ENCODE data around the gene LTB4R2. TPM values are rescaled to one million over a fixed set of nuclear protein-coding genes. Genes with fewer than 3 reads are reported as not detected.

LTB4R2 gene
- total RNA-seq, 4 donors from 2014 or later, result 7.7 to 37.2 (median 12.2) TPM

DNA sequence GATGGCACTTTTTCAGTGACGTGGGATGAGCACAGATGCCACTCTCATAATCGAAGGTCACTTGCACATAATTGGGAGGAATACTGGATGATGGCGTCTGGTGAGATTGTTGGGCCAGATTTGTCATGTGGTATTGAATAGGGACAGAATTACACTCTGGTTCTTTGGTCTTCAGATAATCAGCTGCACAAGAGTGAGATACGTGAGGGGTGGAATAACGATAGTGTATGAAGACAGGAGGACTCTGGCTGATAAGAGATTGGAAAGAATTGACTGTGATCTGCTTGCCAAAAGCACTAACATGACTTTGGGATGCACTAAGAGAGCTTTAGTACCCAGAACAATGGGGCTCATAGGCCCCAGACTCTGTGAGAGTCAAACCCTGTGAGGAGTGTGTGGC lies 31.5 kb upstream of the LTB4R2 start:
- Histone ChIP-seq H3K4me3 (no peak overlapping the region), H3K27ac (peak overlapping the region in 1 of 4 donors; percentile 55), H3K9me3 (no peaks in the 10 kb centered on the region), H3K36me3 (no peaks in the 10 kb centered on the region), H3K4me1 (peaks cover 0 to 4% (median 0%) of the 10 kb centered on the region in 4 donors), H3K27me3 (no peaks in the 10 kb centered on the region)
- TF ChIP-seq, protein P1, sequence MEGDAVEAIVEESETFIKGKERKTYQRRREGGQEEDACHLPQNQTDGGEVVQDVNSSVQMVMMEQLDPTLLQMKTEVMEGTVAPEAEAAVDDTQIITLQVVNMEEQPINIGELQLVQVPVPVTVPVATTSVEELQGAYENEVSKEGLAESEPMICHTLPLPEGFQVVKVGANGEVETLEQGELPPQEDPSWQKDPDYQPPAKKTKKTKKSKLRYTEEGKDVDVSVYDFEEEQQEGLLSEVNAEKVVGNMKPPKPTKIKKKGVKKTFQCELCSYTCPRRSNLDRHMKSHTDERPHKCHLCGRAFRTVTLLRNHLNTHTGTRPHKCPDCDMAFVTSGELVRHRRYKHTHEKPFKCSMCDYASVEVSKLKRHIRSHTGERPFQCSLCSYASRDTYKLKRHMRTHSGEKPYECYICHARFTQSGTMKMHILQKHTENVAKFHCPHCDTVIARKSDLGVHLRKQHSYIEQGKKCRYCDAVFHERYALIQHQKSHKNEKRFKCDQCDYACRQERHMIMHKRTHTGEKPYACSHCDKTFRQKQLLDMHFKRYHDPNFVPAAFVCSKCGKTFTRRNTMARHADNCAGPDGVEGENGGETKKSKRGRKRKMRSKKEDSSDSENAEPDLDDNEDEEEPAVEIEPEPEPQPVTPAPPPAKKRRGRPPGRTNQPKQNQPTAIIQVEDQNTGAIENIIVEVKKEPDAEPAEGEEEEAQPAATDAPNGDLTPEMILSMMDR (IDR thresholded peaks at IDR 0.05), result no peak
- TF ChIP-seq POLR2A (IDR thresholded peaks at IDR 0.05), result no peak
- no peak for DNase-seq

DNA sequence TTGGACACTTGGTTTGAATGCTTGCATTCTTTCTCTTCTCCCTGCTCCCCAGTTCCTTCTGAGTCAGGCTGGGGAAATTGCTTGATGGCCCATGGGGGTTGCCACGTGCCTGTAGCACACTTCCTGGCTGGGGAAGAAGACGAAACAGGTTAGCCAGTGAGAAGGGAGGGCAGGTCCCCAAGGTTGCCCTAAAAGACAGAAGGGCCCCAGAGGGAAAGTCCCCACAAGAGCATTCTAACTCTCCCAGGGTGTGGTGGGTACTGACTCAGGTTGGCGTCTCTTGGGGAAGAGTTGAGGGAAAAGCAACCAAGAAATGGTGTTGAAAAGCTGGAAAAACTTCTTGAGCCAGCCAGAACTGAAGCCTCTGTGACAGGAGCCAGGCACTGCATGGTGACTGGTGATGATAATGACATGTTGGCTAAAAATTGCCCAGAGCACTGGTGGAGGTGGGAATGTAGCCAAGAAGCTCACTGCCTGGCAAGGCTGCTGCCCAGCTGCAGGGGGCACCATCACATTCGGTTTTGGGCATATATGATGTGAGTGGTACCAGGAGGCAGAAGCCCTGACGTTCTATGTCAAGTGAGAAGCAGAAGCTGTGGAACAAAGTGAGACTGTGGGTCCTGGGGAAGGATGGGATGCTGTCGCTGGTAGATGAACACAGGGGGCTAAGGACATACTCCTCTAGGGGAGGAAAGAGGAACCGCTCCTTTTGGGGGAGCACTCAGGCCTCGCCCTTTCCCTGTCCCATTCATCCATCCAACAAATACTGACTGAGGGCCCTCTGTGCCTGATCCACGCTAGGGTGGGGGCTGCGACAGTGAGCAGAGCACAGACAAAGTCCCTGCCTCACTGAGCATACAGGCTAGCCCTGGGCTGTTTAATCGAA lies 30.4 kb upstream of the LTB4R2 start:
- Histone ChIP-seq H3K36me3 (no peaks in the 10 kb centered on the region), H3K4me1 (no peaks in the 10 kb centered on the region), H3K27ac (peak overlapping the region in 1 of 4 donors; percentile 50), H3K27me3 (no peaks in the 10 kb centered on the region), H3K4me3 (no peak overlapping the region), H3K9me3 (no peaks in the 10 kb centered on the region)
- DNase-seq, result peak in 2 of 3 donors; percentile 61 to 65
- no peak for TF ChIP-seq POLR2A (IDR thresholded peaks at IDR 0.05)
- TF ChIP-seq, protein P1 (IDR thresholded peaks at IDR 0.05), result peak in 1 of 6 experiments; percentile 20

DNA sequence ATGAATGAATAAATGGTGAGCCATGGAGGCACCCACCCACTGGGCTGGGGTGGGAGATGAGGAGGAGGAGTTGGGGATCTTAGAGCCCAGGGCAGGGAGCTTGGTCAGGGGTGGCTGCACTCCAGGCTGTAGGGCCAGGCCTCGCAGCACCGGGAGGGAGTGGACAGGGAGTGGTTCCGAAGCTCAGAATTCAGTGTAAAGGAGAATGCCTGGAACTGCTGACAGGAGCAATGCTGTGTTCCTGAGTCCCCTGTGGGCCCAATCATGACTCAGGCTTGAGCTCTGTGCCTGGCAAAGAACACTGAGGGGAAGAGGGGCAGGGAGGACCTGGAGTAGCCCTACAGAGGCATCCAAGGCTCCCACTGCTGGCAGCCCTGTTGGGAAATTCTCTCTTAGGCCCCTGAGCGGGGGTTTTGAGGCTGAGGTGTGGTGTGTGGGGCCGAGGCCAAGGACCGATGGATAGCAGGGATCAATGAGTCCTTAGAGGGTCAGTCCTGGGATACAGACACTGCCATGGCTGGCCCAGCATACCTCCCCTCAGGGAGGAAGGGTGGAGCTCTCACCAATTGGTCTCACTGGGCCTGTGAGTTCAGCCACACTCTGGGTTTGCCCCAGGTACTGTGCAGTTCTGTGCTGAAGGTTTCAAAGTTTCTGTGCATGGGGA lies 29.0 kb upstream of the LTB4R2 start:
- no peaks in the 10 kb centered on the region for H3K27me3 ChIP-seq
- no peaks in the 10 kb centered on the region for H3K4me1 ChIP-seq
- no peaks in the 10 kb centered on the region for H3K9me3 ChIP-seq
- H3K27ac ChIP-seq, result no peak overlapping the region
- no peaks in the 10 kb centered on the region for H3K36me3 ChIP-seq
- TF ChIP-seq, protein P1 (IDR thresholded peaks at IDR 0.05), result no peak
- no peak for TF ChIP-seq POLR2A (IDR thresholded peaks at IDR 0.05)
- no peak overlapping the region for H3K4me3 ChIP-seq
- DNase-seq, result no peak

DNA sequence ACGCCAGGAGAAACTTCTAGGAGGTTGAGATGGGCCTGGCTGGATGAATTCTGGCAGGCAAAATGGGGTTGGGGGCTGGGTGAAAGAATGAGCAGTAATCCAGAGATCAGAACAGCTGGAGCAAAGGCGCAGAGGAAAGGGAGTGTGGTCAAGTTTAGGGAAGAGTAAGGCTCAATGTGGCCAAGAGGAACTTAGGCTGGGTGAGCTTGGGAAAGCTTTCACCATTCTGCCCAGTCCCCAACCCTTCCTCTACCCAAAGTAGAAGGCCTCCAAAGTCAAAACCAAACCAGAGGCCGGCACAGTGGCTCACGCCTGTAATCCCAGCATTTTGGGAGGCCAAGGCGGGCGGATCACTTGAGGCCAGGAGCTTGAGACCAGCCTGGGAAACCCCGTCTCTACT lies 28.3 kb upstream of the LTB4R2 start:
- Histone ChIP-seq H3K27me3 (no peaks in the 10 kb centered on the region), H3K9me3 (no peaks in the 10 kb centered on the region), H3K4me1 (no peaks in the 10 kb centered on the region), H3K27ac (no peak overlapping the region), H3K4me3 (no peak overlapping the region), H3K36me3 (no peaks in the 10 kb centered on the region)
- no peak for DNase-seq
- no peak for TF ChIP-seq POLR2A (IDR thresholded peaks at IDR 0.05)
- TF ChIP-seq, protein P1 (IDR thresholded peaks at IDR 0.05), result no peak

DNA sequence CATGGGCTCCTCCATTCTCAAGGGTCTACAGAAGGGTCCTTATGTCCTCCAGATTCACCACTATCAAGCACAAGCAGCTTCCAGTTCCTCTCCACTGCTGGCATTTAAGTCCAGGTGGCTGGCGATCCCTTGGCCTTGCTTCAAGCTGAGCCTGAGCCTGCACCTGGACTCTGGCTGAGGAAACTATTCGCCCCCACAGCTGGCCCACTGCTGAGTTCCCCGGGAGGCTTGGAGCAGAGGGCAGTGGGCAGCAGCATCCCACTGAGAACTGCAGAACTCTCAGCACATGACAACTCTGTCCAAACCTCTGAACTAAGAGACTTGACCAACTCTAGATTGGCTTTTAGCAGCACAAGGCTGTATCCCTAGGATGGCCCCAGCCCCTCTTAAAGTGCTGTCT lies 27.2 kb upstream of the LTB4R2 start:
- TF ChIP-seq, protein P1 (IDR thresholded peaks at IDR 0.05), result no peak
- no peak for TF ChIP-seq POLR2A (IDR thresholded peaks at IDR 0.05)
- Histone ChIP-seq H3K27ac (no peak overlapping the region), H3K27me3 (no peaks in the 10 kb centered on the region)

More for the DNA sequence above, 27.2 kb upstream of the LTB4R2 start:
- DNase-seq, result no peak
- H3K4me1 ChIP-seq, result no peaks in the 10 kb centered on the region
- no peaks in the 10 kb centered on the region for H3K9me3 ChIP-seq
- no peak overlapping the region for H3K4me3 ChIP-seq
- H3K36me3 ChIP-seq, result no peaks in the 10 kb centered on the region
